HG03175 (cell line): ENCODE results near the gene RAMP2.

Experiments used
- ATAC-seq: cut with Tn5 transposase; IDR thresholded peaks from one replicate; pipeline ENCODE4 v1.9.1; 2021; ENCODE audit warnings: mild to moderate bottlenecking, moderate library complexity; ENCODE audit not compliant: unreplicated experiment

The RAMP2 gene

DNA sequence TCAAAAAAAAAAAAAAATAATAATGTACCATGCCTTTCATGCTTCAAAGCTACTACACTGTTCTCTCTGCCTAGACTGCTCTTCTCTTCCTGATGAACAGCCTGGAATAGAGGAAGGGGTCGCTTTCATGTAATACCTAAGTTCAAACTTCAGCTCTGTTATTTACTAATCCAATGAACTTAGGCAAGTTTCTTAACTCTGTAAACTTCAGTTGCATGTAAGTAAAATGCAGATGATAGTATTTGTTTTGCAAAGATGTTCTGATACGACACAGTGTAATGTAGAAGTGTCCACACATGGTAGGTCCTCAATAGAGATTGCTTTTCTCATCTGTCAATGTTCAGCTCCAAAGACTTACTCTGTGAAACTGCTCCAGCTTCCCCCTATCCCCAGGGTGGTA is 30.9 kb downstream of the RAMP2 start:
- ATAC-seq = no peak

GRCh38 chr17:42792545-42792944 is 31.5 kb downstream of the RAMP2 start:
- ATAC-seq = no peak

- no peak for ATAC-seq
Measured at GRCh38 chr17:42795061-42795460, 34.0 kb downstream of the RAMP2 start.

- ATAC-seq = no peak
Measured at GRCh38 chr17:42795465-42795864, 34.4 kb downstream of the RAMP2 start.

DNA sequence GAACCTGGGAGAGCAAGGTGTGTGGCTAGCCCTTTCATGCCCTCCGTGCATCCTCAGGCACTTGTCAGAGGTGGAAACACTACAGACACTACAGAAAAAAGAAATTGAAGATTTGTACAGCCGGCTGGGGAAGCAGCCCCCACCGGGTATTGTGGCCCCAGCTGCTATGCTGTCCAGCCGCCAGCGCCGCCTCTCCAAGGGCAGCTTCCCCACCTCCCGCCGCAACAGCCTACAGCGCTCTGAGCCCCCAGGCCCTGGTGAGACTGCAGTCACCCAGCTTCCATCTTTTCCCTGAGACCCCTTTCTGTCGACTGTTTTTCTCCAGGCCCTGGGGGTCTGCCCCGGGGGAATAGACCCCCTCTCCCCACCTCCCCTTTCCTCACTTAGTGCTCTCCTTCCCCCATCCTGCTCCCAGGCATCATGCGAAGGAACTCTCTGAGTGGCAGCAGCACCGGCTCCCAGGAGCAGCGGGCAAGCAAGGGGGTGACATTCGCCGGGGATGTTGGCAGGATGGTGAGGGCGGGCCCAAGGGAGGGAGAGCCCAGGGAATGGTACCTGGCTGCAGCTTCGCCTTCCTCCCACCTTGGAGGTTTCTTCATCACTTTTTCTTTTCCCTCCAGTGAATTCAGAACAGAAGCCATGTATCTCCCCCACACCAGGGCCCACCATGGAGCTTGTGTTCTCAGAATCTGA is 35.2 kb downstream of the RAMP2 start:
- no peak for ATAC-seq

GRCh38 chr17:42797067-42798007 is 36.3 kb downstream of the RAMP2 start:
- ATAC-seq = no peak

DNA sequence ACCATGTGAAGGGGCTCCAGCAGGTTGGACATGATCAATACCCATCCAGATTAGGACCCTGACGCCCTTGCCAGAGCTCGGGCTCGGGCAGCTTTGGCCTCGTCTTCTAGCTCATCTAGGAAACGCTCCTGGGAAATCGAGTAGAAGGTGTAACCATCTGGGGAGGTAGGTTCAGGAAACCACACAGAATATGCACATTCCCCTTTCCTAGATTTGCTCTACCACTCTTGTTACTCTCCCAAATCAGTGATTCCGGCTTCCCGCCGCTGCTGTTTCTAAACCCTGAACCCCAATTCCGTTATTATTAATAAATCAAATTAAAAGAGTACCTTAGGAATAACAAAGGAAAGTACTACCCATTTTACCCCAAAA is 37.0 kb downstream of the RAMP2 start:
- ATAC-seq = no peak

GRCh38 chr17:42798383-42799380 is 37.7 kb downstream of the RAMP2 start, which contains the start of the genes CNTD1 and COA3:
TSS of gene CNTD1 (plus strand) at chr17:42798861. CDS start at chr17:42799068, 207 bp downstream.
TSS of gene COA3 (minus strand) at chr17:42798704. CDS start at chr17:42798681, 23 bp downstream.
- peak; percentile 89 for ATAC-seq

DNA sequence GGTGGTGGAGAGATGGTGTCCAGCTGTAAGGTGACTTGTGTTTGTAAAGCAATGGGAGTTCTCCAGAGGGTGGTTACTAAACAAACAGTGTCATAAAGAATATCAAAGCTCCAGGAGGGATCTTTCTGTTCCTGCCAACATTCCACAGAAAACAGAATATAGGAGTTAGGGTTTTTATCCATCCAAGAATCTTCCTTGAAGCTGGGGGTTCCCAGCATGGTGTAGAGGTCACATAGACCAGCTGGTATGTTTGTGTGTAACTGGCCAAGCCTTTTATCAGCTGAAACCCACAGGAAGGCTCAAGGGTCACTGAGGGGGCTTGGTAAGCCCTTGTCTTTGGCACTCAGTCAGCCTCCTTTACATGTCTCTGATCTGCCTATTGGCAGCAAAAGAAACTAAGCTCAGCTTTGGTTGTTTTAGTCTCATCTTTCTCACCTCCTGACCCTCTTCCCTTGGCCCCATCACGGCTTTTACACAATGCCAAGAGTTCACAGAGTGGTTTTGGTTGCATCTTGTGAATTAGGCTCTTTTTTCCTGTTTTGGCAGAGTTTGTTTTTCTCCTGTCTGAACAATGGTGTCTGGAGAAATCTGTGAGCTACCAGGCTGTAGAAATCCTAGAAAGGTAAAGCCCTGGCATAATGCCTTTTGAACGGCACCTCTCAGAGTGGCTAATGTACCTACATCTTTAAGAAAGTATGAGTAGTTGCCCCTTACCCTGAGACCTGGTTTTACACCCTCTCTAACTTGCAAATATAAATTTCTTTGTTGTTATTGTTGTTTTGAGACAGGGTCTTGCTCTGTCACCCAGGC is 42.3 kb downstream of the RAMP2 start:
- no peak for ATAC-seq

GRCh38 chr17:42804918-42805367 is 43.9 kb downstream of the RAMP2 start:
- ATAC-seq = no peak

- no peak for ATAC-seq
Measured at GRCh38 chr17:42806249-42806648, 45.2 kb downstream of the RAMP2 start.

DNA sequence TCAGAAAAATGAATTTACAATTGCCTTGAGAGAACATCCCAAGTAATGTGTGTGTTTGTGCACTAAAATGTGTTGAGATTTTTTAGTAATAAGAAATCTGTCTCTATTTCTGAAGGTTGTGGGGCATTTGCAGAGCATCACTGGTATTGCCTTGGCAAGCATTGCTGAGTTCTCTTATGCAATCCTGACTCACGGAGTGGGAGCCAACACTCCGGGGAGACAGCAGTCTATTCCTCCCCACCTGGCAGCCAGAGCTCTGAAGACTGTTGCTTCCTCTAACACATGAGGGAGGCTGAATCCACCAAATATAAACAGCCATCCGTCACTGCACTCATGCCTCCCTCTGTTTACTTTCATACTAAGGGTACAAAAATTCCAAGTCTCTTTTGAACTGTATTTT is 48.2 kb downstream of the RAMP2 start:
- ATAC-seq = no peak
